ENCODE results near the gene TMEM271.

- TF ChIP-seq CTCF (conservative IDR thresholded peaks at IDR 0.05 in 1 of 2, IDR thresholded peaks at IDR 0.05 in 1 of 2; ENCODE audit: low read depth in 1 of 2, low read length in 2 of 2) (no peak), EZH2 (IDR thresholded peaks at IDR 0.05; ENCODE audit: low read length, missing control alignments) (no peak)
Observed at GRCh38 chr4:566508-567295, 9.4 kb downstream of the TMEM271 start.
